Measurements from ENCODE around the gene PAQR4. TPM values are rescaled to one million over a fixed set of nuclear protein-coding genes. Genes with fewer than 3 reads are reported as not detected.

Gene PAQR4
- total RNA-seq, 5 donors from 2014 or later (not counting 1 experiment from before 2014, with no cell fraction given): 1.9 to 3.3 (median 3.1) TPM

DNA sequence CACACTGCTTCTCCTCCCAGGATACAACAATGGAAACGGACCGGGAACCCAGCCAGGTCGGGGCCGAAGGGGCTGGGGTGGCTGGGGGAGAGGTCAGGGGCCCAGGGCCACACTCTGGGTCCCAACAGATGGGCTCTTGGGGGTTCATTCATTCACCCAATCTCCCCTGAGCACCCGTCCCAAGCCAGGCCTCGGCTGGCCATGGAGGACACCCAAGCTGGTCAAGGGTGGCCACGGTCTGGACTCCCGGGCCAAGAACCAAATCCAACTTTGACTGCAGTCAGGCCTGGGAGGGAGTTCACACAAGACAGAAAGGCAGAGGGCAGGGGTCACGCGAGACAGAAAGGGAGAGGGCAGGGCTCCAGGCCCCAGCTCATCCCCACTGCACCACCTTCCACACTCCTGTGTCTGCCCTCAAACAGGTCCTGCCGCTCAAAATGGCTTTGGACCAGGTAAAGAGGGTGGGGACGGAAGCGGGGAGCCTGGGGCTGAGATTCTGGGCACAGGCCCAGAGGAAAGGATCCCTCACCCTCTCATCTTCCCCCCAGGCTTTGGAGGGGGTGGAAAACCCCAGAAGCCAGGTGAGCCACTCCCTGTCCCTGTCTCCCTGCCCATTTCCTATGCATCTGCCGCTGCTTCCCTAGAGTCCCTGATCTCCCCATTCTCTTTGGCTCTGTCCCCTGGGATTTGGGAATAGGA is 23.4 kb downstream of the PAQR4 start:
- Mint-ChIP-seq H3K36me3 (no peaks in the 10 kb centered on the region), H3K9me3 (no peaks in the 10 kb centered on the region), H3K27ac (no peak overlapping the region), H3K4me1 (no peaks in the 10 kb centered on the region), H3K27me3 (peaks cover 0 to 1% of the 10 kb centered on the region in 2 donors), H3K4me3 (no peak overlapping the region)
- no peak overlapping the region for H3K27ac ChIP-seq (ENCODE audit: low read length)
- ChIA-PET CTCF (no interaction called here), POLR2A (no interaction called here)
- no peak for ATAC-seq (replicated peaks in 1 of 4)
- no peaks in the 10 kb centered on the region for H3K9me3 ChIP-seq
- no peak for DNase-seq
- H3K27me3 ChIP-seq (replicated peaks in 1 of 2; ENCODE audit: control insufficient read depth in 2 of 2, extremely low read depth in 1 of 2, insufficient read depth in 2 of 2, low read length in 1 of 2): peaks cover 0 to 55% of the 10 kb centered on the region in 2 experiments
- no peak overlapping the region for H3K4me3 ChIP-seq (ENCODE audit: control insufficient read depth in 1 of 2, extremely low read depth in 1 of 2, low read length in 1 of 2)
- WGBS (ENCODE audit: insufficient coverage): 83% methylated on average over 1 of the region's 14 CpGs
- H3K36me3 ChIP-seq (ENCODE audit: control insufficient read depth in 2 of 2, extremely low read depth in 1 of 2, insufficient read depth in 1 of 2, low read length in 1 of 2): no peaks in the 10 kb centered on the region
- H3K4me1 ChIP-seq (ENCODE audit: control insufficient read depth in 1 of 2, extremely low read depth in 1 of 2, insufficient read depth in 2 of 2, low read length in 2 of 2): no peaks in the 10 kb centered on the region

GRCh38 chr16:2996298-2996697 is 27.1 kb downstream of the PAQR4 start:
- ChIA-PET CTCF (interaction anchor here in 1 of 2 donors (0.6 kb wide), 1 partner anchor 110 kb away, joined by 8 read pairs; no protein-coding TSS in a partner anchor), POLR2A (no interaction called here)
- Histone ChIP-seq H3K4me3 (ENCODE audit: control insufficient read depth in 1 of 2, extremely low read depth in 1 of 2, low read length in 1 of 2) (no peak overlapping the region), H3K27me3 (replicated peaks in 1 of 2; ENCODE audit: control insufficient read depth in 2 of 2, extremely low read depth in 1 of 2, insufficient read depth in 2 of 2, low read length in 1 of 2) (peaks cover 0 to 49% of the 10 kb centered on the region in 2 experiments), H3K36me3 (ENCODE audit: control insufficient read depth in 2 of 2, extremely low read depth in 1 of 2, insufficient read depth in 1 of 2, low read length in 1 of 2) (no peaks in the 10 kb centered on the region), H3K27ac (ENCODE audit: low read length) (no peak overlapping the region), H3K4me1 (ENCODE audit: control insufficient read depth in 1 of 2, extremely low read depth in 1 of 2, insufficient read depth in 2 of 2, low read length in 2 of 2) (no peaks in the 10 kb centered on the region), H3K9me3 (no peaks in the 10 kb centered on the region)
- Mint-ChIP-seq H3K27me3 (peaks cover 3 to 5% of the 10 kb centered on the region in 2 donors), H3K27ac (no peak overlapping the region), H3K9me3 (no peaks in the 10 kb centered on the region), H3K4me1 (no peaks in the 10 kb centered on the region), H3K4me3 (no peak overlapping the region), H3K36me3 (no peaks in the 10 kb centered on the region)
- 79% methylated on average over 8 of the region's 13 CpGs for WGBS (ENCODE audit: insufficient coverage)
- DNase-seq (no peak), ATAC-seq (replicated peaks in 1 of 4) (no peak)

DNA sequence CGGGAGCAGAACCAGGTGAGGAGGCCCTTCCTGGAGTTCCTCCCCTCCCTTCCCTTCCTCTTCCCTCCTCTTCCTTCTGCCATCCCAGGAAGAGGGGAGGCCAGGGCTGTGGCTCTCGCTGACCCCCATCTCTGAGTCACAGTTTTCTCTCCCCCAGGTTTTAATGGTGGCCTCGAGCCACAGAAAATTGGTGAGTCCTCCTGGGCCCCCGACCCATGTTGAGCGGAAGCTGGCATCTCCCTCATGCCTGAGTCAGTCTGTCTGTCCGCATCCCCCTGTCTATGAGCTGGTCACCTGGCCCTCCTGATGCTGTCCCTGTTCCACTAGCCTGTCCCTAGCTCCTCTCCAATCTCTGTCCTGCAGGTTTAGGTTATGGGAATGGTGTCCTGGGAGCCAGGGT is 30.8 kb downstream of the PAQR4 start:
- Histone ChIP-seq H3K36me3 (ENCODE audit: control insufficient read depth in 2 of 2, extremely low read depth in 1 of 2, insufficient read depth in 1 of 2, low read length in 1 of 2) (no peaks in the 10 kb centered on the region), H3K9me3 (no peaks in the 10 kb centered on the region), H3K27ac (ENCODE audit: low read length) (no peak overlapping the region), H3K4me1 (ENCODE audit: control insufficient read depth in 1 of 2, extremely low read depth in 1 of 2, insufficient read depth in 2 of 2, low read length in 2 of 2) (peaks cover 0 to 7% of the 10 kb centered on the region in 2 experiments), H3K4me3 (ENCODE audit: control insufficient read depth in 1 of 2, extremely low read depth in 1 of 2, low read length in 1 of 2) (no peak overlapping the region), H3K27me3 (replicated peaks in 1 of 2; ENCODE audit: control insufficient read depth in 2 of 2, extremely low read depth in 1 of 2, insufficient read depth in 2 of 2, low read length in 1 of 2) (peaks cover 0 to 47% of the 10 kb centered on the region in 2 experiments)
- Mint-ChIP-seq H3K27ac (no peak overlapping the region), H3K4me3 (no peak overlapping the region), H3K9me3 (no peaks in the 10 kb centered on the region), H3K36me3 (no peaks in the 10 kb centered on the region), H3K4me1 (peaks cover 0 to 4% (median 4%) of the 10 kb centered on the region in 3 donors), H3K27me3 (peaks cover 3 to 11% of the 10 kb centered on the region in 2 donors)
- ChIA-PET POLR2A (no interaction called here), CTCF (no interaction called here)
- 80% methylated on average over 3 of the region's 6 CpGs for WGBS (ENCODE audit: insufficient coverage)
- no peak for ATAC-seq (replicated peaks in 1 of 4)
- no peak for DNase-seq

DNA sequence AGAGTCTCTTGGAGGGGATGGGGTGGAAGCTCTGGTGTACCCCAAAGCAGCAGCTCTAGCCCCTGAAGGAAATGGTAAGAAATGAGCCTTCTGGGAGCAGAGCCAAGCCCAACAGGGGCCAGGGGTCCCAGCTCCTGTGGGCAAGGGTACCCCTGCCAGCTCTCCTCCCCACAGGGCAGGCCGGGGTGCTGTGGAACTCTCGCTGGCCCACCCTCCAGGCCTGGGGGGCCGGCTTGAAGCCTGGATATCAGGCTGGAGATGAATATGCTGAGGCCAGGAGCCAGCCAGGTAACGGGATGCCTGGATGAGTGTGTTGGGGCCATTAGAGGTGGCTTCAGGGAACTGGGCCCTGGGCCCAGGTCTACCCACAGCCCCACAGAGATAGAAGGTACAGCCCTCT is 31.4 kb downstream of the PAQR4 start:
- POLR2A ChIA-PET: no interaction called here
- H3K27ac Mint-ChIP-seq: no peak overlapping the region
- no peaks in the 10 kb centered on the region for H3K9me3 Mint-ChIP-seq
- peaks cover 0 to 9% of the 10 kb centered on the region in 2 experiments for H3K4me1 ChIP-seq (ENCODE audit: control insufficient read depth in 1 of 2, extremely low read depth in 1 of 2, insufficient read depth in 2 of 2, low read length in 2 of 2)
- peaks cover 0 to 49% of the 10 kb centered on the region in 2 experiments for H3K27me3 ChIP-seq (replicated peaks in 1 of 2; ENCODE audit: control insufficient read depth in 2 of 2, extremely low read depth in 1 of 2, insufficient read depth in 2 of 2, low read length in 1 of 2)
- WGBS (ENCODE audit: insufficient coverage): 70% methylated on average over 2 of the region's 4 CpGs
- H3K9me3 ChIP-seq: no peaks in the 10 kb centered on the region
- DNase-seq: no peak
- H3K36me3 Mint-ChIP-seq: no peaks in the 10 kb centered on the region
- CTCF ChIA-PET: no interaction called here
- no peak overlapping the region for H3K4me3 ChIP-seq (ENCODE audit: control insufficient read depth in 1 of 2, extremely low read depth in 1 of 2, low read length in 1 of 2)
- ATAC-seq (replicated peaks in 1 of 4): no peak
- H3K4me3 Mint-ChIP-seq: no peak overlapping the region
- H3K36me3 ChIP-seq (ENCODE audit: control insufficient read depth in 2 of 2, extremely low read depth in 1 of 2, insufficient read depth in 1 of 2, low read length in 1 of 2): no peaks in the 10 kb centered on the region
- H3K27ac ChIP-seq (ENCODE audit: low read length): no peak overlapping the region
- peaks cover 3 to 13% of the 10 kb centered on the region in 2 donors for H3K27me3 Mint-ChIP-seq
- peaks cover 0 to 5% (median 5%) of the 10 kb centered on the region in 3 donors for H3K4me1 Mint-ChIP-seq

- Histone ChIP-seq H3K9me3 (no peaks in the 10 kb centered on the region), H3K4me3 (ENCODE audit: control insufficient read depth in 1 of 2, extremely low read depth in 1 of 2, low read length in 1 of 2) (no peak overlapping the region), H3K27me3 (replicated peaks in 1 of 2; ENCODE audit: control insufficient read depth in 2 of 2, extremely low read depth in 1 of 2, insufficient read depth in 2 of 2, low read length in 1 of 2) (peaks cover 0 to 54% of the 10 kb centered on the region in 2 experiments), H3K4me1 (ENCODE audit: control insufficient read depth in 1 of 2, extremely low read depth in 1 of 2, insufficient read depth in 2 of 2, low read length in 2 of 2) (peaks cover 0 to 9% of the 10 kb centered on the region in 2 experiments), H3K36me3 (ENCODE audit: control insufficient read depth in 2 of 2, extremely low read depth in 1 of 2, insufficient read depth in 1 of 2, low read length in 1 of 2) (no peaks in the 10 kb centered on the region), H3K27ac (ENCODE audit: low read length) (no peak overlapping the region)
- POLR2A ChIA-PET: interaction anchor here in 1 of 2 donors (0.6 kb wide), 1 partner anchor 155 kb away, joined by 3 read pairs; no protein-coding TSS in a partner anchor
- 68% methylated on average over 9 of the region's 12 CpGs for WGBS (ENCODE audit: insufficient coverage)
- H3K9me3 Mint-ChIP-seq: no peaks in the 10 kb centered on the region
- H3K4me1 Mint-ChIP-seq: peaks cover 0 to 5% (median 5%) of the 10 kb centered on the region in 3 donors
- DNase-seq: no peak
- no peaks in the 10 kb centered on the region for H3K36me3 Mint-ChIP-seq
- CTCF ChIA-PET: no interaction called here
- ATAC-seq (replicated peaks in 1 of 4): no peak
- H3K27me3 Mint-ChIP-seq: peaks cover 3 to 13% of the 10 kb centered on the region in 2 donors
- H3K27ac Mint-ChIP-seq: no peak overlapping the region
- H3K4me3 Mint-ChIP-seq: no peak overlapping the region
Observed at GRCh38 chr16:3001316-3001715, 32.2 kb downstream of the PAQR4 start.

DNA sequence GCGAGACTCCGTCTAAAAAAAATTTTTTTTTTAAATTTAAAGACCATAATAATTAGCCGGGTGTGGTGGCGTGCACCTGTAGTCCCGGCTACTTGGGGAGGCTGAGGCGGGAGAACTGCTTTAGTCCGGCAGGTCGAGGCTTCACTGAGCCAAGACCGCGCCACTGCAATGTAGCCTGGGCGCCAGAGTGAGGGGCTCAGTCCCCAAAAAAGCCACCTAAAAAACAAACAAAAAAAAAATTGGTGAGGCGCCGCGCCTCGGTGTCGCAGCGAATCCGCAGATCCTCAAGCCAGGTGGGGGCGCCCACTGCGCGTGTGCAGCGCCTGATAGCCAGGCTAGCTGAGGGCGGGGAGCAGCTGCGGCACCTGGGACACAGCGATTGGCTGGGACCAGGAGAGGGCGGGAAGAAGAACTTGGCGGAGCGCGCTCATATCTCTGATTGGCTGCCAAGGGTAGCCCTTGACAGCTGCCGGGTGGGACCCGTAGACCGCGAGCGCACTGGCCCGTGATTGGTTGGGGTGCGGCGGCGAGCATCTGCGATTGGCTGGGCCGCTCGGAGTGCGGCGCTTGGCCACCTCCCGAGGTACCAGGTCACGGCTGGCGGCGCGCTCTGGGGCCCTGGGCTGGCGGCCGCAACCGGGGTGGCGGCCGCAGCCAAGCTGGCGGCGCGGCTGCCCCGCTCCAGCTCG is 34.6 kb downstream of the PAQR4 start:
- Histone ChIP-seq H3K4me3 (ENCODE audit: control insufficient read depth in 1 of 2, extremely low read depth in 1 of 2, low read length in 1 of 2) (no peak overlapping the region), H3K9me3 (no peaks in the 10 kb centered on the region), H3K36me3 (ENCODE audit: control insufficient read depth in 2 of 2, extremely low read depth in 1 of 2, insufficient read depth in 1 of 2, low read length in 1 of 2) (no peaks in the 10 kb centered on the region), H3K27ac (ENCODE audit: low read length) (no peak overlapping the region), H3K27me3 (replicated peaks in 1 of 2; ENCODE audit: control insufficient read depth in 2 of 2, extremely low read depth in 1 of 2, insufficient read depth in 2 of 2, low read length in 1 of 2) (peaks cover 0 to 52% of the 10 kb centered on the region in 2 experiments), H3K4me1 (ENCODE audit: control insufficient read depth in 1 of 2, extremely low read depth in 1 of 2, insufficient read depth in 2 of 2, low read length in 2 of 2) (peaks cover 19 to 30% of the 10 kb centered on the region in 2 experiments)
- H3K27me3 Mint-ChIP-seq: peaks cover 3 to 20% of the 10 kb centered on the region in 2 donors
- H3K4me1 Mint-ChIP-seq: peaks cover 21 to 28% (median 28%) of the 10 kb centered on the region in 3 donors
- H3K4me3 Mint-ChIP-seq: peak overlapping the region; percentile 60 to 75 (median 72)
- DNase-seq: peak; percentile 82 to 98 (median 95)
- peak; percentile 97 to 99 (median 98) for ATAC-seq (replicated peaks in 1 of 4)
- no peaks in the 10 kb centered on the region for H3K9me3 Mint-ChIP-seq
- 7% methylated on average over 51 of the region's 58 CpGs for WGBS (ENCODE audit: insufficient coverage)
- POLR2A ChIA-PET: interaction anchor here in 1 of 2 donors (0.5 kb wide), 1 partner anchor 18 kb away, joined by 3 read pairs; no protein-coding TSS in a partner anchor
- CTCF ChIA-PET: interaction anchor here (0.6 to 1.6 kb wide), 9 partner anchors 19 to 177 kb away, joined by 3 to 29 read pairs (median 3); no protein-coding TSS in a partner anchor
- H3K36me3 Mint-ChIP-seq: no peaks in the 10 kb centered on the region
- no peak overlapping the region for H3K27ac Mint-ChIP-seq
